GM11168 (cell line): Measurements from ENCODE around the gene OXSR1.

ENCODE experiments used
- in situ Hi-C: fragments of 300-500 bp; cut with MboI; formaldehyde crosslinking; loops from one replicate; pipeline ENCODE4 v1.12.0; 2022; ENCODE audit warnings: low sequenced_read_pairs; ENCODE audit not compliant: unreplicated experiment

The OXSR1 gene

DNA sequence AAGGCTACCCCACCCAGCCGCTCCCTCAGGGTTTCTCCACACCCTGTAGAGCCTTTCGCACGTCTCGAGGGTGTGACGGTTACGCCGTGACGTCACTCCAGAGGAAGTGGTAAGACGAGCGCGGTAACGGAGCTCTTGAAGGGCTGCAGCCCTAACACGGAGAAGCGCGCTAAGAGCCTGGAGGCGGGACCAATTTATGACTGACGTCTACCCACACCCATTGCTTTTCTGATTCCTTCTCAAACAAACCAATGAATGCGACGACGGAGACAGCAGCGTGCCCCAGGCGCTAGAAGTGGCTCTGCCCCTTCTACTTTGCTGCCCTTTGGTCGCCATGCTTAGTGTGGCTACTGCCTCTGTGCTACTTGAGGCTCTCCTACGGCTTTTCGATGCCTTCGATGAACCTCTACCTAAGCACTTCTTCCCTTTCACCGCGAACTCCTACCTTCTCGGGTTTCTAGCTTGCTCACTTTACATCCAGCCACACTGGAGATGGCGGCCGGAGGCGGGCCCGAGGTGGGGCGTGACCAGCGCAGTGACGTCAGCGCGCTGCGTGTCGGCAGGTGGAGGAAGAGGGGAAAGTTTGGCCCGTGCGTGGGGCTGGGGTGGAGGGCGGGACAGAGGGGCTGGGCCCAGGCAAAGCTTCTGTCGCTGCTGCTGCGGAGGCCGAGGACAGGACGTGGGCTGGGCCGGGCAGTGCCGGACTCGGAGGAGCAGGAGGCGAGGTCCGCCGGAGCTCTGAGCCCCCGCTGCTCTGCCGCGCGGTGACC lies at the start of gene OXSR1:
Gene OXSR1, plus strand, starts transcription at position 586 of the 770 bp plus-strand sequence. CDS start 340 bp downstream, outside the sequence.
- in situ Hi-C loops = no loop called here

DNA sequence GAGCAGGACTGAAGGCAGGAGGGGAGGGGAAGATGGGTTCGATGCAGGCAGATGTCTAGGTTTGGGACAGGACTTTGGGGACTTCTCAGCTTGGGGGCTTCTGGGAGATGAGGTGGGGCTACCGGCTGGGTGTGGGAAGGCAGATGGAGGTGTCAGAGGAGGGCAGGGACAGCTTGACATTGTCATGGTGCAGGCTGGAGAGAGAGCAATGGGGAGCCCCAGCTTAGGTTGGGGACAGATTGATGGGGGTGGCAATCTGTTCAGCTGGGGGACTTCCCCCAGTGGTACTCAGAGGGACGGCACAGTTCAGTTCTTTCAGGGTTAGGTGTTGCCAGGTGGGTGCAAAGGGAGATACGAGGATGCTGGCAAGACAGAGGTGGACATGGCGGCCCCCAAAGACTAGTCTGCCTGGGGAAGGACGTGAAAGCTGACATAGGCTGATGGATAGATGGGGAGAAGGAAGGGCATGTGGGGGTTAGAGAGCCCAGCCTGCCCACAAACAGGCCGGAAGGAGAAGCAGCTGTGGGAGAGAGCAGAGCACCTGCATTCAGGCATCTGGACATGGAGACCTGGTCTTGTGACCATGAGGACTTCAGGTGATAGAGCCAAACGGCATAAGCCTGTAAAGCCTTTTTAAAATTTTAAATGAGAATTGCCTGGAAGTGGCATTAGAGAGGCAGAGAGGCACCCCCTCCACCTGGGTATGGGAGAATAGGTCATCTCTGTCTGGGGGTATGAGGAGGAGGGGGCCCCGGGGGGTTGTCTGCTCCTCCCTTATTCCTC lies 49.5 kb upstream of the OXSR1 start:
- in situ Hi-C loops = no loop called here

DNA sequence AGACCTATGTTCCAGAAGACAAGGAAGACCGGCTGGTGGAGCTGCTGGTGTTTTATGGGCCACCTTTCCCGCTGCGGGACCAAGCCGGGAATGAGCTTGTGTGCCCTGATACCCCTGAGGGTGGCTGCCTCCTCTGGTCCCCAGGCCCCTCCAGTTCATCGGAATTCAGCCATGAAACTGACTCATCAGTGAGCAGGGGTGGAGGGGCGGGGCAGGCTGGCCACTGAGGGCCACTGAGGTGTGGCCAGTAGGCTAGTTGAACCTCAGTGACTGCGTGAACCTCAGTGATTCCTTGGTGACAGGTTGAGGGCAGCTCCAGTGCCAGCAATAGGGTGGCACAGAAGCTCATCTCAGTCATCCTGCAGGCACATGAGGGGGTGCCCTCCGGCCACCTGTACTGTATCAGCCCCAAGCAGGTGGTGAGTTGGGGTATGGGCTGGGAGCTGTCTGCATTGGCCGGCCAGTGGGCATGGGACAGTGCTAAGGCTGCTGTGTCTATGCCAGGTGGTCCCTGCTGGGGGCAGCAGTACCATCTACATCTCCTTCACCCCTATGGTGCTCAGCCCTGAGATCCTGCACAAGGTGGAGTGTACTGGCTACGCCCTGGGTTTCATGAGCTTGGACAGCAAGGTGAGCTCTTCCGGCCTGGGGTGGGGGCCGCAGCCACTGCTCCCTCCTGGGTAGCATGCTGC lies 48.7 kb upstream of the OXSR1 start:
- in situ Hi-C loops = no loop called here

DNA sequence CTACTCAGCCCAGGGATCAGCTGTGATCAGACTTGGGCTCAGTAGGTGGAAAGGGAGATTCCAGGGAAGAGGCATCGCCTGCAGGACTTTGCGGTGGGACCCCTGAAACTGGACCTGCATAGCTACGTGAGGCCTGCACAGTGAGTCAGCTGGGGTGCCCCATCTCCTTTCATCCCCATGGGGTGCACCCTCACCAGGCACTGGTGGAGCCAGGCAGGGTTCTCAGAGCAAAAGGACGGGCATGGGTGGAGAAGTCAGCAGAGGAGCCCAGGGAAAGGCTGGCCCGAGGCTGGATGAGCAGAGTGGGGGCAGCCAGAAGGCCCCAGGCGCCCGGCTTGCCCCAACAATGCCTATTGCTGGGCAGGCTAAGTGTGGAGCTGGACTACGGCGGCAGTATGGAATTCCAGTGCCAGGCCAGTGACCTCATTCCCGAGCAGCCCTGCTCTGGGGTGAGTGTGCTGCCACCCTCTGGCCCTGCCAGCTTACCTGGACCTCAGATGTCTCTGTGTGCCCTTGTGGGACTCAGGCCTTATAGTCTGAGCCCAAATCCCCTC lies 48.1 kb upstream of the OXSR1 start:
- in situ Hi-C loops = no loop called here

DNA sequence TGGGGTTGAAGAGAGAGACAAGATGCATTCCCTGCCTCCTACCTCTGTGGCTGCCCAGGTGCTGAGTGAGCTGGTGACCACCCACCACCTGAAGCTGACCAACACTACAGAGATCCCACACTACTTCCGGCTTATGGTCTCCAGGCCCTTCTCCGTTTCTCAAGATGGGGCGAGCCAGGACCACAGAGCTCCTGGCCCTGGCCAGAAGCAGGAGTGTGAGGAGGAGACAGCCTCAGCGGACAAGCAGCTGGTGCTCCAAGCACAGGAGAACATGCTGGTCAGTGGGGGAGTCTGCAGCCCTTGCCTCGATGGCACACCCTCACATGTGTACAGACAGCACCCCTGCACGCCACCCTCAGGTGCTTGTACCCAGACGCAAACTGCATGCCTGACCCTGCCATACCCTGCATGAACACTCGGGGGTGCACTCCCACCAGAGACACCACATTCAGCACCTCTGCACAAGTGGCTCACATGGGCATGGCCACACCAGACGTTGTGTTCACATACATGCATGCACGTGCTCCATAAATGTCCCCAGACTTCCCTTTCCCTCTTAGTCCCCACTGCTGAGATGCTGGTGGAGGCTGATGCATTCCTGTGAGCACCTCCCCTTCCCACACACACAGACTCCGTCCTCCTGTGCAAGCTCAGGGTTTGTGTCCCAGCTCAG lies 47.5 kb upstream of the OXSR1 start:
- in situ Hi-C loops = no loop called here

DNA sequence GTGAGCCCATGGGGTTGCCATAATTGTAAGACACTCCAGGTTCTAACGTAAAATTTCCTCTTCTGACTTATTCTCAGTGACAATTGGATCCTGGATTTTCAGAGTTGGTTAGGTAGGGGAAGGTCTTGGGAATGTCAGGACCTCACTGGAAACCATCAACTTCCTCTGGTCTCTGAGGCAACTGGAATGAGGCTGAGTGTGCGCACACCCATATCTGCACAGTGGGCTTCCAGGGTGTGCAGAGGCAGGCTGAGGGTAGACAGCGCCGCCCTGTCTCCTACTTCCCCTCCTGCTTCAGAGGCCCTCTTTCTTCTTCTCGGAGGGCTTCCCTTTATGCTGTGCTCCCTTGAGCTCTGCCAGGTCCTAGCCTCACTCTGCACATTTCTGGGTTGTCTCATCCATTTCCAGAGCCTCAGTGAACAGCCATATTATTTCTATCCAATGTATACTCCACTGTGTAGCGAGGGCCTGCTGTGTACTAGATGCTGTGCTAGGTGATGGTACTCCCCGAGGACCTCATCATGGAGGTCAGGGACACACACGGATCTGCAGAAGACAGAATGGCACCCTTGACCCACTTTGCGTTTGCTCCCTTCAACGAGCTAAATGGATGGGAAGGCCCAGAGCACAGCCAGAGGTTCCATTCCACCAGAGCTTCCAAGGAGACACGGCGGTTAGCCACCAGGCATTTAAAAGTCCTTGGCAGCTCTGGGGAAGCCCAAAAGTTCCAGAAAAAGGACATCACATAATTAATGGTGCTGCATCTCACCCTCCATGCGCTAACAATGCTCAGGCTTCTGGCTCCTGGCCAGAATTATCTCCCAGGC lies 46.7 kb upstream of the OXSR1 start:
- in situ Hi-C loops = no loop called here

DNA sequence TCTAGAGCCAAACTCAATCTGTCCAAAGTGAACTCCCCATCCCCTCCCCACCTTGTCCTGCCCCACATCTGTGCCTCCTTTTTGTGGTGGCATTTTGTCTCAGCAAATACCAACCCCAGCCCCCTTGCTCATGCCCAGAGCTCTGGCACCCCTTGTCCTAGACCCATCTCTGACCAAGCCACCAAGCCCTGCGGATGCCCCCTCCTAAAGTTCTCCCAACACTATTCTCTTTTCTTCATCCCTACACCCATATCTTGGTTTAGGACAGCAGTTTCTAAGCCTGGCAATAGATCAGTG lies 46.1 kb upstream of the OXSR1 start:
- in situ Hi-C loops = no loop called here

DNA sequence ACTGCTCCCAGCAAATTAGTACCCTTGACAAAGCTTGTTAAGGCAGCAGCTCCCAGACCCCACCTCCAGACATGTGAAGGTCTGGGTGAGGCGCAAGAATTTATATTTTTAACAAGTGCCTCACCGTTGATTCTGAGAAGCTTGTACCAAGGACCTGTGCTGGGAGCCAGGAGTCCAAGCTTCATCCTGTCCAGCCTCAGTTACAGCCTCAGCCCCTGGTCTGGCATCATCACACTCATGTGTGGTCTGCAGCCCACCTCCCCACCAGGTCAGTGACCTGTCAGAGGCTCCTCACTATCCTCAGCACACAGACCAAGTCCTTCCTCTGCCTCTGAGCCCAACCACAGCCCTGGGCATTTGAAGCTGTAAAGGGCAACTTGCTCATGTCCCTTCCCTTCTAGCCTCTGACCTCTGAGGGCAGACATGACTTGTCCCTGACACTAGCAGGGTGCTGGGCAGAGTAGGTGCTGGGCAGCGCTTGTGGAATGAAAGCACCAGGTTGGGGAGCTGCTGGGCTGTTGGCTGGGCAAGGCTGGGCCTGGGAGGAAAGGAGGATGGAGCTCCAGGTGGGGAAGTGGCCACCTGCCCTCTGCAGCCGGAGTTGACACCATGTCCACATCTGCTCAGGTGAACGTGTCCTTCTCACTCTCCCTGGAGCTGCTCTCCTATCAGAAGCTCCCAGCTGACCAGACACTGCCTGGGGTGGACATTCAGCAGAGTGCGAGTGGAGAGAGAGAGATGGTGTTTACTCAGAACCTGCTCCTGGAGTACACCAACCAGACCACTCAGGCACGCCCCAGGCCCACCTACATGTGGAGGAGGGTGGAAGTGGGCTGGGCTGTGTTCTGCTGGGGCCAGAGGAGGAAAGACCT lies 45.3 kb upstream of the OXSR1 start:
- in situ Hi-C loops = no loop called here

DNA sequence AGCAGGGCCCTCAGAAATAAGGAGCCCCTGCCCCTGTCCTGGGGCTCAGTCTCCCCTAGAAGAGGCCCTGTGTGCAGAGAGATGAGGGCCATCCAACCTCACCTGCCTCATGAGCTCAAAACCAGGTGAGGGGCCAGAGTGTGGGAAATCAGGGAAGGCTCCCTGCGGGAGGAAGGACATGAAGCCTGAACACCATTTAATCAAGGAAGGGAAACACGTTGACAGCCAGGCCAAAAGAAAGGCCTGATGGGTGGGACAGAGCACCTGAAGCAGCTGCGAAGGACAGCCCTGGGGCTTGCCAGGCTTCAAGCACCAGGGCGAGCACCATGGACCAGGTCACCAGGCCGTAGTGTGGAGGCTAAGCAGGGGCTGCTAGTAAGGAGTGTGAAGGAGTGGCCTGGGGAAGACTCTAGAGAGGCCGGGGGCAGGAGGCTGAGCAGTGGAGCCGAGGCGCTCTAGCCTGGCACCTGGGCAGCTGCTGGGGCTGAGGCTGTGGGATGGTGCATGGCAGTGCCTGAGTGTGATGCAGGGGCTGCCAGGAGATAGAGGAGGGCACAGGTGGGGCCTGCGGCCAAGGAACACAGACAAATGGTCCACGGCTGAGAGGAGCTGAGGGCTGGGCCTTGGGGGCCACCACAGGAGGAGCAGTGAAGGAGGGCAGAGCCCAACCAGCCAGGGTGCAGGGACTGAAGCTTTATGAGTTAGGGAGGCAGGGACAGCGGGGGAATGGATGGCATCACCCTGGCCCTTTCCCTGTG lies 44.5 kb upstream of the OXSR1 start:
- in situ Hi-C loops = no loop called here

DNA sequence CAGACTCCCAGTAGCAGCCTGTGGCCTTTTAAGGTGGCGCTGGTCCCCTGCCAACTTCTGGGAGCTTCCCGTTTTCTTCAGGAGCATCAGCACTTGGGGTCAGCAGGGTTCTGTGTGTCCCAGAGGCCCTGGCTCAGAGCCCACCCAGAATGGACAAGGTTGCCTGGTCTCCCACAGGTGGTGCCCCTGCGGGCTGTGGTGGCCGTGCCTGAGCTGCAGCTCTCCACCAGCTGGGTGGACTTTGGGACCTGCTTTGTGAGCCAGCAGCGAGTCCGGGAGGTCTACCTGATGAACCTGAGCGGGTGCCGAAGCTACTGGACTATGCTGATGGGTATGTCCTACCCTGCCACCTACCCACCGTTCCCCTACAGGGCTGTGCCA lies 43.9 kb upstream of the OXSR1 start:
- in situ Hi-C loops = no loop called here

DNA sequence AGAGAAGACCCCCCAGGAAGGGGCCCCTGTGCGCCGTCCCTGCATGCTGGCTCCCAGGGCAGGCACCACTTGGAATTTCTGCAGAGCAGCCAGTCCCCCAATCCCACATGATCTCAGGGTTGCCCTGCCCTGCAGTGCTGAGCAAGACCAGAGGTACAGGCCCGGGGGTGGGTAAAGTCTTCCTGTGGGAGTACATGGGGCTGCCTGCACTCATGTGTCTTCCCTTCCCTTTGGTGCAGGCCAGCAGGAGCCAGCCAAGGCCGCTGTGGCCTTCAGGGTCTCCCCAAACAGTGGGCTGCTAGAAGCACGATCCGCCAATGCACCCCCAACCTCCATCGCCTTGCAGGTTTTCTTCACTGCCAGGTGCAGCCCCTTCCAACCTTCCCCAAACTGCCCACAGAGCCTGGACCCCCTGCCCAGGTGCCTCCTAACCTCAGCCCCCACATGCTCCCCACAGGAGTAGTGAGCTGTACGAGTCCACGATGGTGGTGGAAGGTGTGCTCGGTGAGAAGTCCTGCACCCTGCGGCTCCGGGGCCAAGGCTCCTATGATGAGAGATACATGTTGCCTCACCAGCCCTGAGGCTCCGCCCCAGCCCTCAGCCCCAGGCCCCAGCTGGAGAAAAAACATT lies 43.4 kb upstream of the OXSR1 start:
- in situ Hi-C loops = no loop called here

DNA sequence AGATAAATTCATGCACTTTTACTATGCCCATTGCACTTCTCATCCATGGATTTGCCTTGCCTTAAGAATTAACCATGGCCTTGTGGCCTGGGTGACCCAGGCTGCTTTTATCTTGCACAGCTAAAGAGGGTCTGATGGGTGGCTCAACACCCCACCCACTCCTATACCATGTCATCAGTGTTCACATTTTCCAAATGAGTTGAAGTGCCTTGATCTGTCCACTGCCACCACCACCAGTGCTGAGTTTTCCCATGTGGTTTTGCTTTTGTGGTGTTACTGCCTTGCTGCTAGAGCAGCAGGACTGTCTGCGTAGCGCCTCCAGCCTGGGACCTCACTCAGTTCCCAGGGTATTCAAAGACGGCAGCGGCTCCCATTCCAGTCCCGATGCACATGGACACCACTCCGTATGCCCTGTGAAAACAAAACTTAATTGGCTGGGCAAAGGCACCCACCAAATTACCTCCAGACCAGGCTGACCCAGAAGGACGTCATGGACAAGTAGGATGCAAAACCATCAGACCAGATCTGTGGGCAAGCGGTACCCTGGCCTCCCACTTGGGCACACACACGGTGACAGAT lies 42.5 kb upstream of the OXSR1 start:
- in situ Hi-C loops = no loop called here

DNA sequence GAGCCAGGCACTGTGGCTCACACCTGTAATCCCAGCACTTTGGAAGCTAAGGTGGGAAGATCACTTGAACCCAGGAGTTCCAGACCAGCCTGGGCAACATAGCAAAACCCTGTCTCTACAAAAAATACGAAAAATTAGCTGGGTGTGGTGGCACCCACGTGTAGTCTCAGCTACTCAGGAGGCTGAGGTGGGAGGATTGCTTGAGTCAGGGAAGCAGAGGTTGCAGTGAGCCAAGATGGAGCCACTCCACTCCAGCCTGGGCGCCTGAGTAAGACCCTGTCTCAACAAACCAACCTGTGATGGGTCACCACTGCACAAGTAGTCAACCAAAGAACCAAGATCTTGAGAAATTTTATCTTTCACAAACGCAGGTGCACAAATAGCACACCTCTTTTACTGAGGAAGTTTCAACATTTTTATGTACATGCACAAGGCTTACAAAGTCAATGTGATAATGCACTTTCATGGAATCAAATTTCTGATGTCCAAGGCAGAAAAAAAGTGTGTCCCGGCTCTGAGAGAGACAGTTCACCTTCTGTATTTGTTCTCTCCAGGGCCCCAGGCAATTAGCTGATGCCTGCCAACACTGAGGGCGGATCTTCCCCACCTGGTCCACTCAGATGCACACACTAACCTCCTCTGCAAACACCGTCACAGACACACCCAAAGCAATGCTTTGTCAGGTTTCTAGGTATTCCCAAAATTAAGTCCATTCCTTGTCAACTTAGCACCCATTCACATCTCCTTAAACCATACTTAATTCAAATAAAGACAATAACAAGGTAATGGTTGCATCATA lies 40.8 kb upstream of the OXSR1 start:
- in situ Hi-C loops = loop anchor here (25.0 kb wide), 1 partner anchor 363 kb away; the partner anchor contains the start of gene EXOG

DNA sequence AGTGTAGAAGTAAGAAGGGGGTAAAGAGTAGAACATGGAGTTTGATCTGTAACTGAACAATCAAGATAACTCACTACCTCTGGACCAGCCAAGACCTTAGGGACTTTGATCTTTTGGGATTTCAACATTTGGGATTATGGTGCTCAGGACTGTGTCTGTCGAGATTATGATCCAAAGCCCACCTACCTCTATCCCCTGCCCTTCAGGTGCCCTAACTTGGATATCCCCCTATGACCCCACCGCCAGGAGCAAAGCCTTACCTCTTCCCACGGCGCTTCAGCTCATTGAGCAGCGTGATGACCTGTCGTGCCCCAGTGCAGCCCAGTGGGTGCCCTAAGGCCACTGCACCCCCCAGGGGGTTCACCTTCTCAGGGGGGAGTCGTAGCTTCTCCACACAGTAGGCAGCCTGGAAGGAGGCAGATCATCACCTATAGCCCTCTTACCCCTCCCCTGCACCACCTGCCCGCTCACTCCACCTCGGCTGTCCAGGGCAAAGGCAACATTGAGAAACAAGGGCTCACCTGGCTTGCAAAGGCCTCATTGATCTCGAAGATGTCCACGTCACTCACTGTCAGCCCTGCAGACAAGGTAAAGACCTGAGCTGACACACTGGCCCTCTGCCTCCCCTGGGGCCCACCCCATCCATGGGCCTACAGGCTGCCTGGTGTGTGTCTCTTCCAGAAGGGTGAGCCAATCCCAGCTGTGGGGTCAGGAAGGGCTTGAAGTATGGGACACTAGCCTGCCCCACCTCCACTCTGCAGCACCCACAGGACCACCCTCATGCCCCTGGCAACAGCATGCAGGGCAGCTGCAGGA lies 39.8 kb upstream of the OXSR1 start:
- in situ Hi-C loops = loop anchor here (25.0 kb wide), 1 partner anchor 362 kb away; the partner anchor contains the start of gene EXOG

DNA sequence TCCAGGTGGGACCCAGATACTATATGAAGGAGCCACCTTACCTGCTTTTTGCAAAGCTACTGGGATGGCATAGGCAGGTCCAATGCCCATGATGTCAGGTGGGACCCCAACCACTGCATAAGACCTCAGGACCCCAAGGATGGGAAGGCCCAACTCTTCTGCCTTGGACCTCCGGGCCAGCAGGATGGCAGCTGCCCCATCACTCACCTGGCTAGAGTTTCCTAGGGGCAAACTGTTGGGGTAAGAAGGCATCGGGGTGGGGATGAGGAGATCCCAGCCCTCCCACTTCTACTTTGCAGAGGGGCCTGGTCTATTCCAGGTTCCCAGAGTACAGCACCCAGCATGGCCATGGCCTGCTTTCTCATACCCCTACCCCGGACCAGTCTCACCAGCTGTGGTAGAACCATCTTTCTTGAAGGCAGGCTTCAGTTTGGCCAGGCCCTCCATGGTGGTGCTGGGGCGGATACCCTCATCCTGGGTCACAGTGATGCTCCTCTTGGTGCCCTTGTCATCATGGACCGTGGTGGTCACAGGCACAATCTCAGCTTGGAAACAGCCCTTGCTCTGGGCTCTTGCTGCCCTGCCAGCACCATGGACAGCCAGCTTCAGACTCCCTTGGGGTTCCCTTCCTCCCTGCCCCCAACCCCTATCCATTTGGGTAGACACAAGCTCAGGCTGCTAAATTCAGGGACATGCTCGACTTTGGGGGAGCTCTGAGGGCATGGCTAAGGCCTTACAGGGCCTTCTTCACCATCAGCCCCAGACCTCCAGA lies 39.0 kb upstream of the OXSR1 start:
- in situ Hi-C loops = loop anchor here (25.0 kb wide), 1 partner anchor 361 kb away; the partner anchor contains the start of gene EXOG
